Activated T-helper 2 cell treated with anti-CD3 and anti-CD28 coated beads, Interferon-gamma antibody, Interleukin-2, Interleukin-4, amounts not matched to agents 10 μg/mL and 5 μg/mL and 100 μg/mL, durations not matched to agents 14 hours and 24 hours and 36 hours (primary cell): ENCODE measurements around the gene URI1. TPM values are rescaled to one million over a fixed set of nuclear protein-coding genes. Genes with fewer than 3 reads are reported as not detected.
"Not testable (repeated sequence)": the region's sequence is repeated elsewhere in the genome, so short reads cannot be mapped to it uniquely, and the experiment has no call there.

Experiments
- DNase-seq: peaks from one replicate; pipeline ENCODE4 v3.0.0; 2021; ENCODE audit warnings: low spot score
- H3K27ac Mint-ChIP-seq: one replicate; pipeline ENCODE4 v1.8.0; 2021; ENCODE audit warnings: mixed read lengths
- H3K27me3 Mint-ChIP-seq: one replicate; pipeline ENCODE4 v1.8.0; 2021; ENCODE audit warnings: low read depth, mixed read lengths
- H3K36me3 Mint-ChIP-seq: one replicate; pipeline ENCODE4 v1.8.0; 2021; ENCODE audit warnings: low read depth, mixed read lengths
- H3K4me1 Mint-ChIP-seq: one replicate; pipeline ENCODE4 v1.8.0; 2021; ENCODE audit warnings: low read depth, mixed read lengths
- H3K4me3 Mint-ChIP-seq: one replicate; pipeline ENCODE4 v1.8.0; 2021; ENCODE audit warnings: low read depth, mild to moderate bottlenecking, moderate library complexity, mixed read lengths
- H3K9me3 Mint-ChIP-seq: one replicate; pipeline ENCODE4 v1.8.0; 2021; ENCODE audit warnings: mixed read lengths
- intact Hi-C: fragments of 100-400 bp; cut with micrococcal nuclease; formaldehyde crosslinking; loops from one replicate; pipeline ENCODE4 v1.15.1; 2023
- total RNA-seq: library from RNA; stranded (reverse); gene quantifications from 2 replicates; pipeline ENCODE4 v1.2.3, GENCODE V29; 2022

The URI1 gene
- total RNA-seq, 1 donor from 2014 or later = 55.6 TPM

GRCh38 chr19:30020189-30020588, 78.2 kb downstream of the URI1 start:
- no peaks in the 10 kb centered on the region for H3K27me3 Mint-ChIP-seq
- intact Hi-C loops = no loop called here
- H3K36me3 Mint-ChIP-seq = peaks cover 51% of the 10 kb centered on the region
- no peak for DNase-seq
- no peak overlapping the region for H3K4me3 Mint-ChIP-seq
- no peak overlapping the region for H3K27ac Mint-ChIP-seq
- H3K9me3 Mint-ChIP-seq = no peaks in the 10 kb centered on the region
- peaks cover 6% of the 10 kb centered on the region for H3K4me1 Mint-ChIP-seq

DNA sequence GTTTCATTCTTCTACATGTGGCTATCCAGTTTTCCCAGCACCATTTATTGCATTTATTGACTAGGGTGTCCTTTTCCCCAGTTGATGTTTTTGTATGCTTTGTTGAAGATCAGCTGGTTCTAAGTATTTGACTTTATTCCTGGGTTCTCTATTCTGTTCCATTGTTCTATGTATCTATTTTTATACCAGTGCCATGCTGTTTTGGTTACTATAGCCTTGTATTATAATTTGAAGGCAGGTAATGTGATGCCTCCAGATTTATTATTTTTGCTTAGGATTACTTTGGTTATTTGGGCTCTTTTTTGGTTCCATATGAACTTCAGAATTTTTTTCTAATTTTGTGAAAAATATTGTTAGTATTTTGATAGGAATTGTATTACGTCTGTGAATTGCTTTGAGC, 80.6 kb downstream of the URI1 start:
- H3K27me3 Mint-ChIP-seq = no peaks in the 10 kb centered on the region
- peaks cover 61% of the 10 kb centered on the region for H3K36me3 Mint-ChIP-seq
- peaks cover 2% of the 10 kb centered on the region for H3K4me1 Mint-ChIP-seq
- intact Hi-C loops = no loop called here
- H3K4me3 Mint-ChIP-seq = no peak overlapping the region
- no peak overlapping the region for H3K27ac Mint-ChIP-seq
- no peaks in the 10 kb centered on the region for H3K9me3 Mint-ChIP-seq
- no peak for DNase-seq

DNA sequence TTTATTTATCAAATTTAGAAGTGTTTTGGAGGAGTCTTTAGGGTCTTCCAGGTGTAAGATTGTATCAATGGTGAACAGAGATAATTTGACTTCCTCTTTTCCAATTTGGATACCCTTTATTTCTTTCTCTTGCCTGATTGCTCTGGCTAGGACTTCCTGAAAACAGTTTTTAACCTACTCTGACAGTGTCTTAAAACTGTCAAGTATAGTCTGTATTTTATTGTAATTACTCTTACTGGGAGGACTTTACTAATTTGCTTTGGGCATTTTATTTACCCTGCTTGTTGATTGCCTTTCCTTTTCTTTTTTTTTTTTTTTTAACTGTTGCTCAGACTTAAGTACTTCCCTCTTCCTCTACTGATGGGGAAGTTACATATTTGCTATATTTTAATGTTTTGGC, 81.3 kb downstream of the URI1 start:
- no peak overlapping the region for H3K4me3 Mint-ChIP-seq
- peaks cover 5% of the 10 kb centered on the region for H3K4me1 Mint-ChIP-seq
- H3K27me3 Mint-ChIP-seq = no peaks in the 10 kb centered on the region
- intact Hi-C loops = no loop called here
- H3K9me3 Mint-ChIP-seq = no peaks in the 10 kb centered on the region
- H3K36me3 Mint-ChIP-seq = peaks cover 63% of the 10 kb centered on the region
- no peak for DNase-seq
- H3K27ac Mint-ChIP-seq = no peak overlapping the region

DNA sequence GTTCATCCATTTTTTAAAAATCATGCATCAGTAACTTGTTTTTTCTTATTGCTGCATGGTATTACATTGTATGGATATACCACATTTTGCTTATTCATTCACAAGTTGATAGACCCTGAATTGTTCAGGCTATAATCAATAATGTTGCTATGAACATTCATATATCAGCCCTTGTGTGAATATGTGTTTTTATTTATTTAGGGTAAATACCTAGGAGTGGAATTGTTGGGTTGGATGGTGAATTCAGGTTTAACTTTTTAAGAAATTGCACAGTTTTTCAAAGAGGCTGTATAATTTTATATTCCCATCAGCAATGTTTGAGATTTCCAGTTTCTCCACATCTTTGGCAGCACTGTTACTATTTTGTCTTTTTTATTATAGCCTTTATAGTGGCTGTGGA, 82.1 kb downstream of the URI1 start:
- H3K27ac Mint-ChIP-seq = no peak overlapping the region
- intact Hi-C loops = no loop called here
- peaks cover 1% of the 10 kb centered on the region for H3K9me3 Mint-ChIP-seq
- DNase-seq = no peak
- H3K4me3 Mint-ChIP-seq = no peak overlapping the region
- peaks cover 9% of the 10 kb centered on the region for H3K4me1 Mint-ChIP-seq
- H3K36me3 Mint-ChIP-seq = peaks cover 61% of the 10 kb centered on the region
- no peaks in the 10 kb centered on the region for H3K27me3 Mint-ChIP-seq

DNA sequence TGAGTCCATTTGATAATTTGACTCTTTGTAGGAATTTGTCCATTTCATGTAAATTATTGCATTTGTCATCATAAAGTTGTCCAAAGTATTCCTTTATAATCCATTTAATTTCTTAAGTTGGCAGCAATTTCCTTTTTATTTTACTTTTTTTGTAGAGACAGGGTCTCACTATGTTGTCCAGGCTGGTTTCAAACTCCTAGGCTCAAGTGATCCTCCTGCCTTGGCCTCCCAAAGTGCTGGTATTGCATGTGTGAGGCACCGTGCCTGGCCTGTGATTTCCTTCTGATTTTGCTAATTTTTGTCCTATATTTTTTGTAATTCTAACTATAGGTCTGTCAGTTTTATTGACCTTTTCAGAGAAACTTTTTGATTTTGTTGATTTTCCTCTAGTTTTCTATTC, 84.9 kb downstream of the URI1 start:
- H3K27ac Mint-ChIP-seq = no peak overlapping the region
- intact Hi-C loops = no loop called here
- peaks cover 10% of the 10 kb centered on the region for H3K9me3 Mint-ChIP-seq
- no peak for DNase-seq
- H3K36me3 Mint-ChIP-seq = peaks cover 77% of the 10 kb centered on the region
- peaks cover 24% of the 10 kb centered on the region for H3K4me1 Mint-ChIP-seq
- no peak overlapping the region for H3K4me3 Mint-ChIP-seq
- H3K27me3 Mint-ChIP-seq = no peaks in the 10 kb centered on the region

GRCh38 chr19:30028118-30028991, 86.3 kb downstream of the URI1 start:
- intact Hi-C loops = no loop called here
- H3K27me3 Mint-ChIP-seq = no peaks in the 10 kb centered on the region
- no peak for DNase-seq
- peaks cover 24% of the 10 kb centered on the region for H3K4me1 Mint-ChIP-seq
- H3K36me3 Mint-ChIP-seq = peaks cover 79% of the 10 kb centered on the region
- no peak overlapping the region for H3K27ac Mint-ChIP-seq
- H3K4me3 Mint-ChIP-seq = no peak overlapping the region
- peaks cover 19% of the 10 kb centered on the region for H3K9me3 Mint-ChIP-seq

GRCh38 chr19:30028992-30029343, 86.9 kb downstream of the URI1 start:
- H3K4me3 Mint-ChIP-seq = no peak overlapping the region
- peaks cover 25% of the 10 kb centered on the region for H3K9me3 Mint-ChIP-seq
- peaks cover 24% of the 10 kb centered on the region for H3K4me1 Mint-ChIP-seq
- no peak overlapping the region for H3K27ac Mint-ChIP-seq
- intact Hi-C loops = no loop called here
- H3K27me3 Mint-ChIP-seq = no peaks in the 10 kb centered on the region
- DNase-seq = no peak
- H3K36me3 Mint-ChIP-seq = peaks cover 79% of the 10 kb centered on the region

DNA sequence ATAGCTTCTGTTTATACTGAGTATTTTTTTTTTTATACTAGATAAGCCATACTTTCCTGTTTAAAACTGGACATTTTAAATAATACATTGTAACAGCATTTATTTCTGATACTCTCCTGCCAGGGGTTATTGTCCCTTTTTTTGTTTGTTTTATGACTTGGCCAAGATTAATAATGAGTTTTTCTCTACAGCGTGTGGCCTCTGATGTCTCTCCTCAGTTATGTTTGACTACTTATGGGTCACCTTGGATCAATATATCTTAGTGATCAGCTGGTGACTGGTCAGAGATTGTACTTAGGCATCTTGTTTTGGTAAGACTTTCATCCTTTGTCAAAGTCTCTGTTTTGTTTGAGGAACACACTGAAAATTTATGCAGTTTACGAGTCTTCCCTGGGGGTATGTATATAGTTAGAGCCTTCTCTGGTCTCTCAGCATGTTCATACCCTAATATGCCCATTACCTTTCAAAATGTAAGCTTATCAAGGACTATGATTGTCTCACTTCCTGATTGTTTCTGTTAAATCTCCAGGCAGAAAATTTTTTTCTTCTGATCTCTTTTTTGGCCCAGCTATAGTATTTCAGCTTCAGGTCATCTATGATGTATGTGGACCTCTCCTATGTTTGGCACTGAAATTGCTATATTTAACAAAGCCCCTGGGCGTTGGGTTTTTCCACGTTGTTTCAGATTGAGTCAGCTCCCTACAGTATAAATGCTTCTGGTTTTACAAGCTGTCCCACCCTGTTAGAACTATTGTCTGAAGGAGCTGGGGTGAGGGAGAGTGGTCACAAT, 87.9 kb downstream of the URI1 start:
- H3K36me3 Mint-ChIP-seq = peaks cover 89% of the 10 kb centered on the region
- no peaks in the 10 kb centered on the region for H3K27me3 Mint-ChIP-seq
- H3K4me1 Mint-ChIP-seq = peaks cover 25% of the 10 kb centered on the region
- intact Hi-C loops = no loop called here
- peaks cover 34% of the 10 kb centered on the region for H3K9me3 Mint-ChIP-seq
- H3K4me3 Mint-ChIP-seq = no peak overlapping the region
- H3K27ac Mint-ChIP-seq = peak overlapping the region; percentile 51
- DNase-seq = no peak

DNA sequence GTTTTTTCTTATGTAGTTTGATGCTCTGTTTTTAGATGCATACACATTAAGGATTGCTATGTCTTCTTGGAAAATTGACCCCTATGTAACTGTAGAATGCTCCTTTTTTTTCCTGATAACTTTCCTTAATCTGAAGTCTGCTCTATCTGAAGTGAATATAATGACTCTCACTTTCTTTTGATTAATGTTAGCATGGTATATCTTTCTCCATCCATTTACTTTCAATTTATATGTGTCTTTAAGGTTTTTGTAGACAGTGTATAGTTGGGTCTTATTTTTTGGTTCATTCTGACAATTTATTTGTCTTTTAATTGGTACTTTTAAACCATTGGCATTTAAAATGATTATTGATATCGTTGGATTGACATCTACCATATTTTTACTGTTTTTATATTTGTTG, 92.3 kb downstream of the URI1 start:
- Mint-ChIP-seq H3K9me3 (peaks cover 44% of the 10 kb centered on the region), H3K27me3 (no peaks in the 10 kb centered on the region), H3K4me3 (no peak overlapping the region), H3K36me3 (peaks cover 96% of the 10 kb centered on the region), H3K4me1 (peaks cover 14% of the 10 kb centered on the region), H3K27ac (no peak overlapping the region)
- DNase-seq = no peak
- intact Hi-C loops = no loop called here

GRCh38 chr19:30036154-30037129, 94.4 kb downstream of the URI1 start:
- H3K27ac Mint-ChIP-seq = no peak overlapping the region
- DNase-seq = no peak
- peaks cover 91% of the 10 kb centered on the region for H3K36me3 Mint-ChIP-seq
- peaks cover 2% of the 10 kb centered on the region for H3K4me1 Mint-ChIP-seq
- peaks cover 44% of the 10 kb centered on the region for H3K9me3 Mint-ChIP-seq
- H3K27me3 Mint-ChIP-seq = no peaks in the 10 kb centered on the region
- no peak overlapping the region for H3K4me3 Mint-ChIP-seq
- intact Hi-C loops = no loop called here

GRCh38 chr19:30037835-30038234, 95.8 kb downstream of the URI1 start:
- intact Hi-C loops = no loop called here
- Mint-ChIP-seq H3K4me3 (no peak overlapping the region), H3K4me1 (peaks cover 2% of the 10 kb centered on the region), H3K27ac (no peak overlapping the region), H3K9me3 (peaks cover 40% of the 10 kb centered on the region), H3K27me3 (no peaks in the 10 kb centered on the region), H3K36me3 (peaks cover 81% of the 10 kb centered on the region)
- no peak for DNase-seq

DNA sequence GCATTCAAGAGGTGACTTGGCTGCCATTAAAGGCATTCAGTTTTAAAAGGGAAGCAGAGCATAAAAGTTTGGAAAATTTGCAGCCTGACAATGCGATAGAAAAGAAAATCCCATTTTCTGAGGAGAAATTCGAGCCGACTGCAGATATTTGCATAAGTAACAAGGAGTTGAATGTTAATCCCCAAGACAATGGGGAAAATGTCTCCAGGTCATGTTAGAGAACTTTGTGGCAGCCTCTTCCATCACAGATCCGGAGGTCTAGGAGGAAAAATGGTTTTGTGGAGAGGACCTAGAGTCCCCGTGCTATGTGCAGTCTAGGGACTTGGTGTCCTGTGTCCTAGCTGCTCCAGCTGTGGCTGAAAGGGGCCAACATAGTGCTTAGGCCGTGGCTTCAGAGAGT, 99.9 kb downstream of the URI1 start:
- DNase-seq, H3K4me3 Mint-ChIP-seq, H3K27me3 Mint-ChIP-seq, H3K27ac Mint-ChIP-seq, intact Hi-C loops, H3K4me1 Mint-ChIP-seq: not testable (repeated sequence)
- peaks cover 40% of the 10 kb centered on the region for H3K36me3 Mint-ChIP-seq
- H3K9me3 Mint-ChIP-seq = peaks cover 18% of the 10 kb centered on the region
